Measurements from ENCODE around the gene GRIK3. TPM values are rescaled to one million over a fixed set of nuclear protein-coding genes. Genes with fewer than 3 reads are reported as not detected.
"Not testable (repeated sequence)": the region's sequence is repeated elsewhere in the genome, so short reads cannot be mapped to it uniquely, and the experiment has no call there.

GRIK3 gene
- total RNA-seq, 1 donor from 2014 or later: not detected

GRCh38 chr1:36947384-36947783, 86.9 kb downstream of the GRIK3 start:
- DNase-seq (ENCODE audit: low read depth in 2 of 2): no peak

GRCh38 chr1:36944883-36945282, 89.4 kb downstream of the GRIK3 start:
- DNase-seq (ENCODE audit: low read depth in 2 of 2): no peak

GRCh38 chr1:36942148-36942547, 92.2 kb downstream of the GRIK3 start:
- DNase-seq (ENCODE audit: low read depth in 2 of 2): no peak

- no peak for DNase-seq (ENCODE audit: low read depth in 2 of 2)
Measured at GRCh38 chr1:36941316-36941978, 92.9 kb downstream of the GRIK3 start.

- DNase-seq (ENCODE audit: low read depth in 2 of 2): no peak
Measured at GRCh38 chr1:36938819-36939218, 95.5 kb downstream of the GRIK3 start.

GRCh38 chr1:36937371-36937770, 96.9 kb downstream of the GRIK3 start:
- DNase-seq (ENCODE audit: low read depth in 2 of 2): no peak

GRCh38 chr1:36934061-36934460, 100.3 kb downstream of the GRIK3 start:
- no peak for DNase-seq (ENCODE audit: low read depth in 2 of 2)

- DNase-seq (ENCODE audit: low read depth in 2 of 2): no peak
Measured at GRCh38 chr1:36927826-36928225, 106.5 kb downstream of the GRIK3 start.

- DNase-seq (ENCODE audit: low read depth in 2 of 2): no peak
Measured at GRCh38 chr1:36925251-36925650, 109.1 kb downstream of the GRIK3 start.

GRCh38 chr1:36924282-36924811, 110.0 kb downstream of the GRIK3 start:
- DNase-seq (ENCODE audit: low read depth in 2 of 2): peak; percentile 17 to 40

GRCh38 chr1:36922593-36923426, 111.5 kb downstream of the GRIK3 start:
- no peak for DNase-seq (ENCODE audit: low read depth in 2 of 2)

GRCh38 chr1:36922071-36922470, 112.2 kb downstream of the GRIK3 start:
- DNase-seq (ENCODE audit: low read depth in 2 of 2): no peak

- no peak for DNase-seq (ENCODE audit: low read depth in 2 of 2)
Measured at GRCh38 chr1:36920801-36921405, 113.4 kb downstream of the GRIK3 start.

GRCh38 chr1:36920371-36920770, 113.9 kb downstream of the GRIK3 start:
- DNase-seq (ENCODE audit: low read depth in 2 of 2): no peak

- DNase-seq (ENCODE audit: low read depth in 2 of 2): no peak
Measured at GRCh38 chr1:36919491-36920145, 114.7 kb downstream of the GRIK3 start.

GRCh38 chr1:36918604-36919003, 115.7 kb downstream of the GRIK3 start:
- no peak for DNase-seq (ENCODE audit: low read depth in 2 of 2)

GRCh38 chr1:36916542-36916941, 117.8 kb downstream of the GRIK3 start:
- not testable (repeated sequence) for DNase-seq (ENCODE audit: low read depth in 2 of 2)

- DNase-seq (ENCODE audit: low read depth in 2 of 2): no peak
Measured at GRCh38 chr1:36913484-36914060, 120.7 kb downstream of the GRIK3 start.

- no peak for DNase-seq (ENCODE audit: low read depth in 2 of 2)
Measured at GRCh38 chr1:36913016-36913415, 121.3 kb downstream of the GRIK3 start.

GRCh38 chr1:36912365-36912865, 121.9 kb downstream of the GRIK3 start:
- no peak for DNase-seq (ENCODE audit: low read depth in 2 of 2)

Measured in dermis microvascular lymphatic vessel endothelial cell (primary cell).